Chondrocyte (in vitro differentiated cells): ENCODE results near the gene EIF1B. TPM values are rescaled to one million over a fixed set of nuclear protein-coding genes. Genes with fewer than 3 reads are reported as not detected.

ENCODE experiments used
- DNase-seq: peaks from one replicate; pipeline ENCODE4 v3.0.0; 2021; ENCODE audit warnings: mixed read lengths, low spot score
- H3K27ac Mint-ChIP-seq: one replicate; pipeline ENCODE4 v1.8.0; 2021; ENCODE audit warnings: mild to moderate bottlenecking, moderate library complexity, mixed read lengths; ENCODE audit not compliant: unreplicated experiment
- H3K27me3 Mint-ChIP-seq: 2 replicates; pipeline ENCODE4 v1.8.0; 2021; ENCODE audit warnings: low read depth, mixed read lengths
- H3K36me3 Mint-ChIP-seq: 2 replicates; pipeline ENCODE4 v1.8.0; 2021; ENCODE audit warnings: low read depth, mixed read lengths
- H3K4me1 Mint-ChIP-seq: 2 replicates; pipeline ENCODE4 v1.8.0; 2021; ENCODE audit warnings: low read depth, mild to moderate bottlenecking, mixed read lengths
- H3K4me3 Mint-ChIP-seq: one replicate; pipeline ENCODE4 v1.8.0; 2021; ENCODE audit warnings: mild to moderate bottlenecking, moderate library complexity, mixed read lengths; ENCODE audit not compliant: unreplicated experiment
- H3K9me3 Mint-ChIP-seq: 2 replicates; pipeline ENCODE4 v1.8.0; 2021; ENCODE audit warnings: low read depth, mixed read lengths
- total RNA-seq: library from RNA; stranded (reverse); gene quantifications from 3 replicates; pipeline ENCODE4 v1.2.1, GENCODE V29; 2021
- TF ChIP-seq, protein P1 (sequence below): fragments of 200-600 bp; sonication (generic); IDR thresholded peaks from 2 replicates; pipeline ENCODE4 v1.5.0; 2021; ENCODE audit warnings: antibody characterized with exemption, mild to moderate bottlenecking, moderate library complexity

The EIF1B gene
- total RNA-seq, 1 donor from 2014 or later, result 58.1 TPM

DNA sequence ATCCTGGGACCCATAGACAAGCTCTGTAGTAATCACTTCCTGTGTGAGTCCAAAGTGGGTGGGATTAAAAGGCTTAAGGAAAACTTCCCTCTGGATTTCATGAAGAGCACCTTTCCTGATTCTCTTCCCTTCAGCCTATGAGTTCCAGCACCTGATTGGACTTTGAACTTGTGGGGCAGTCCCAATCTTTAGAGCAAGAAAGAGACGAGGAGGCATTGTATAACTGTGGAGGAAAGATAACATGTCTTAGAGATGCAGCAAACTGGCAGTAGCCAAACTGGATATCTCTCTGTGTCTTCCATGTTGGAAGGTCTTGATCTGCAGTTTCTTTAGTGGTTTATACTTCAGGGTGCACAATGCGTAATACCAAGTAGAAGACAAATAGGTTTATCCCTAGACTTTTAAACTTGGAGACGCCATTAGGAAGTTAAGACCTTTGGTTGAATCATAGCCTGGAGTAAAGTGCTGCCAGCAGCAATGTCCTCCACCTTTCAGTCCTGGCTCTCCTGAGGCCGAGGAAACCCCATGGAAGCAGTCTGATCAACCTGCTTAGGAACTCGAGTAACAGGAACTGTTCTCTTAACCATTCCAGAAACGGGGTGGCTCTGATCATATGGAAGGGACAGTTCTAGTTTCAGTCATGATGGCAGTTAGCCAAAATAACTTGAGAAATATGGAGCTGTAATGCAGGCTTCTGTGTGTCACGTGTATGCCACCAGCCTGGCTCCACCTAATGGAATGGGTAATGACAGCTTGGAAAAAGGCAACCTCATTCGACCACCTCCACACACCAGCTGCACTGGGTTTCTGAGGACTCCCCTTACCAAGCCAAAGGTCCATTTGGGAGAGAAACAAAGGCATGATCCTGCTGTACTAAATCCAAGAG, 4.7 kb downstream of the EIF1B start:
- no peak overlapping the region for H3K4me3 Mint-ChIP-seq
- peak overlapping the region; percentile 74 for H3K27ac Mint-ChIP-seq

GRCh38 chr3:40317061-40317855, 7.8 kb downstream of the EIF1B start:
- no peaks in the 10 kb centered on the region for H3K9me3 Mint-ChIP-seq
- no peak overlapping the region for H3K4me3 Mint-ChIP-seq
- H3K4me1 Mint-ChIP-seq, result peaks cover 11% of the 10 kb centered on the region
- no peaks in the 10 kb centered on the region for H3K27me3 Mint-ChIP-seq
- H3K36me3 Mint-ChIP-seq, result peaks cover 5% of the 10 kb centered on the region
- TF ChIP-seq, protein P1, sequence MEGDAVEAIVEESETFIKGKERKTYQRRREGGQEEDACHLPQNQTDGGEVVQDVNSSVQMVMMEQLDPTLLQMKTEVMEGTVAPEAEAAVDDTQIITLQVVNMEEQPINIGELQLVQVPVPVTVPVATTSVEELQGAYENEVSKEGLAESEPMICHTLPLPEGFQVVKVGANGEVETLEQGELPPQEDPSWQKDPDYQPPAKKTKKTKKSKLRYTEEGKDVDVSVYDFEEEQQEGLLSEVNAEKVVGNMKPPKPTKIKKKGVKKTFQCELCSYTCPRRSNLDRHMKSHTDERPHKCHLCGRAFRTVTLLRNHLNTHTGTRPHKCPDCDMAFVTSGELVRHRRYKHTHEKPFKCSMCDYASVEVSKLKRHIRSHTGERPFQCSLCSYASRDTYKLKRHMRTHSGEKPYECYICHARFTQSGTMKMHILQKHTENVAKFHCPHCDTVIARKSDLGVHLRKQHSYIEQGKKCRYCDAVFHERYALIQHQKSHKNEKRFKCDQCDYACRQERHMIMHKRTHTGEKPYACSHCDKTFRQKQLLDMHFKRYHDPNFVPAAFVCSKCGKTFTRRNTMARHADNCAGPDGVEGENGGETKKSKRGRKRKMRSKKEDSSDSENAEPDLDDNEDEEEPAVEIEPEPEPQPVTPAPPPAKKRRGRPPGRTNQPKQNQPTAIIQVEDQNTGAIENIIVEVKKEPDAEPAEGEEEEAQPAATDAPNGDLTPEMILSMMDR, result peak; percentile 90
- H3K27ac Mint-ChIP-seq, result no peak overlapping the region
- no peak for DNase-seq

More for the DNA sequence above, 4.7 kb downstream of the EIF1B start:
- Mint-ChIP-seq H3K27me3 (no peaks in the 10 kb centered on the region), H3K4me1 (peaks cover 25% of the 10 kb centered on the region), H3K36me3 (peaks cover 18% of the 10 kb centered on the region), H3K9me3 (no peaks in the 10 kb centered on the region)
- DNase-seq, result no peak
- TF ChIP-seq, protein P1, result no peak

- Mint-ChIP-seq H3K9me3 (no peaks in the 10 kb centered on the region), H3K4me3 (no peak overlapping the region), H3K36me3 (no peaks in the 10 kb centered on the region), H3K27ac (no peak overlapping the region), H3K27me3 (peaks cover 12% of the 10 kb centered on the region), H3K4me1 (no peaks in the 10 kb centered on the region)
- TF ChIP-seq, protein P1, result no peak
- no peak for DNase-seq
Measured at GRCh38 chr3:40321818-40322217, 12.3 kb downstream of the EIF1B start.

GRCh38 chr3:40323946-40324345, 14.4 kb downstream of the EIF1B start:
- TF ChIP-seq, protein P1, result no peak
- Mint-ChIP-seq H3K36me3 (no peaks in the 10 kb centered on the region), H3K4me1 (peaks cover 5% of the 10 kb centered on the region), H3K27me3 (peaks cover 12% of the 10 kb centered on the region), H3K27ac (no peak overlapping the region), H3K9me3 (no peaks in the 10 kb centered on the region), H3K4me3 (no peak overlapping the region)
- no peak for DNase-seq

DNA sequence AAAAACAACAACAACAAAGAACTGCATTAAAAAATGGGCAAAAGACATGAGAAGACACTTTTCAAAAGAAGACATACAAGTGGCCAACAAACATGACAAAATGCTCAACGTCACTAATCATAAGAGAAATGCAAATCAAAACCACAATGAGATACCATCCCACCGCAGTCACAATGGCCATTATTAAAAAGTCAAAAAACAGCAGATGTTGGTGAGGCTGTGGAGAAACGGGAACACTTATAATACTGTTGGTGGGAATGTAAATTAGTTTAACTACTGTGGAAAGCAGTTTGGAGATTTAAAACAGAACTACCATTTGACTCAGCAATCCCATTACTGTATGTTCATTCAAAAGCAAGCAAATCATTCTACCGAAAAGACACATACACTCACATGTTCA, 15.1 kb downstream of the EIF1B start:
- Mint-ChIP-seq H3K36me3 (no peaks in the 10 kb centered on the region), H3K9me3 (no peaks in the 10 kb centered on the region), H3K27me3 (peaks cover 12% of the 10 kb centered on the region), H3K4me3 (no peak overlapping the region), H3K4me1 (peaks cover 5% of the 10 kb centered on the region), H3K27ac (no peak overlapping the region)
- TF ChIP-seq, protein P1, result no peak
- no peak for DNase-seq
